Endothelial cell of umbilical vein (primary cell): ENCODE results near the gene KLHL21. TPM values are rescaled to one million over a fixed set of nuclear protein-coding genes. Genes with fewer than 3 reads are reported as not detected.

Source experiments
- BruUV-seq: library from RNA; stranded (reverse); fragments of 400-500 nt; replicated peaks from 2 replicates; lab custom pipeline; 2021; lab: Mats Ljungman, UMichigan
- CTCF ChIA-PET: fragments of 300-600, 350-600 bp; sonication (Branson Sonifier 250); formaldehyde crosslinking; loops from one replicate; lab custom pipeline; 2021; ENCODE audit warnings: antibody characterized with exemption, inconsistent platforms; lab: Charles Lee
- POLR2A ChIA-PET: fragments of 300-600, 350-600 bp; sonication (Branson Sonifier 250); formaldehyde crosslinking; loops from one replicate; lab custom pipeline; 2021; ENCODE audit warnings: antibody characterized with exemption, inconsistent platforms; lab: Charles Lee
- DNase-seq: peaks from one replicate; pipeline ENCODE4 v3.0.0-alpha.2; 2011; ENCODE audit warnings: low read depth, low spot score
- FAIRE-seq: peaks from 2 replicates; lab custom pipeline; 2011; peaks lifted over from hg19 to GRCh38; lab: Jason Lieb, UNC
- H2AFZ ChIP-seq: 2 replicates; pipeline ENCODE4 v1.6.0; 2012; ENCODE audit warnings: low read depth, low read length, control low read depth, inconsistent platforms
- H3K27ac ChIP-seq: 2 replicates; pipeline ENCODE4 v1.5.1; 2011; ENCODE audit warnings: low read depth, mild to moderate bottlenecking, control low read depth, low read length, moderate library complexity; ENCODE audit not compliant: insufficient read depth
- H3K27me3 ChIP-seq, 2 experiments: 2 replicates each; pipeline versions ENCODE4 v1.6.0 to v1.6.1; 2011; ENCODE audit warnings: low read length in 2 of 2, mixed read lengths in 1 of 2; ENCODE audit not compliant: control insufficient read depth in 2 of 2, insufficient read depth in 2 of 2
- H3K36me3 ChIP-seq, 2 experiments: 2 replicates in 1 of 2; 3 replicates in 1 of 2; pipeline ENCODE4 v1.5.1; 2011; ENCODE audit warnings: low read length in 2 of 2, mild to moderate bottlenecking in 1 of 2, moderate library complexity in 1 of 2; ENCODE audit not compliant: control insufficient read depth in 2 of 2, insufficient read depth in 2 of 2; ENCODE audit errors: extremely low read depth in 1 of 2
- H3K4me1 ChIP-seq: 3 replicates; pipeline ENCODE4 v1.5.1; 2011; ENCODE audit warnings: mild to moderate bottlenecking, low read length; ENCODE audit not compliant: control insufficient read depth, insufficient read depth; ENCODE audit errors: extremely low read depth
- H3K4me2 ChIP-seq: 2 replicates; pipeline ENCODE4 v1.6.1; 2011; ENCODE audit warnings: low read length, control low read depth, mixed read lengths; ENCODE audit not compliant: insufficient read depth
- H3K4me3 ChIP-seq, 3 experiments: fragments of 200-600 bp in 1 of 3; sonication (generic), shearing (Covaris generic) in 1 of 3; replicated peaks in 1 of 3; 2 replicates each; pipeline ENCODE4 v1.5.1; 2011 to 2016; ENCODE audit warnings: control low read depth in 3 of 3, low read length in 3 of 3, mild to moderate bottlenecking in 2 of 3, inconsistent platforms in 1 of 3, low read depth in 1 of 3, moderate library complexity in 1 of 3; ENCODE audit not compliant: insufficient read depth in 1 of 3
- H3K79me2 ChIP-seq: 2 replicates; pipeline ENCODE4 v1.6.0; 2012; ENCODE audit warnings: low read length, inconsistent platforms; ENCODE audit not compliant: control insufficient read depth, insufficient read depth
- H3K9ac ChIP-seq: replicated peaks from 2 replicates; pipeline ENCODE3; 2011; ENCODE audit warnings: low read length, control low read depth; ENCODE audit not compliant: insufficient read depth; ENCODE audit errors: extremely low read depth
- H3K9me1 ChIP-seq: replicated peaks from 3 replicates; pipeline ENCODE4 v1.6.0; 2011; ENCODE audit warnings: mild to moderate bottlenecking, low read length; ENCODE audit not compliant: control insufficient read depth, insufficient read depth; ENCODE audit errors: extremely low read depth
- H3K9me3 ChIP-seq: replicated peaks from 2 replicates; pipeline ENCODE4 v1.5.1; 2012; ENCODE audit warnings: low read length, inconsistent platforms; ENCODE audit not compliant: control insufficient read depth, insufficient read depth
- H4K20me1 ChIP-seq: replicated peaks from 2 replicates; pipeline ENCODE3; 2011; ENCODE audit warnings: mild to moderate bottlenecking, low read length; ENCODE audit not compliant: control insufficient read depth, insufficient read depth; ENCODE audit errors: extremely low read depth
- EZH2 ChIP-seq: IDR thresholded peaks from 2 replicates; pipeline ENCODE4 v1.6.1; 2012; ENCODE audit warnings: borderline replicate concordance, low read depth, mild to moderate bottlenecking, moderate library complexity, low read length, inconsistent platforms; ENCODE audit not compliant: severe bottlenecking
- FOS ChIP-seq: IDR thresholded peaks from 2 replicates; pipeline ENCODE4 v1.6.1; 2011; ENCODE audit warnings: mild to moderate bottlenecking, low read length, moderate library complexity, borderline replicate concordance; ENCODE audit not compliant: insufficient read depth
- JUN ChIP-seq: IDR thresholded peaks from 2 replicates; pipeline ENCODE4 v1.6.1; 2011; ENCODE audit warnings: borderline replicate concordance, low read depth; ENCODE audit not compliant: insufficient read length, insufficient read depth
- POLR2AphosphoS5 ChIP-seq: IDR thresholded peaks from 2 replicates; pipeline ENCODE4 v1.6.1; 2012; ENCODE audit warnings: low read depth, mild to moderate bottlenecking, control low read depth, low read length, moderate library complexity; ENCODE audit not compliant: insufficient read depth
- dilution Hi-C: fragments of 300-500 bp; cut with MboI; formaldehyde crosslinking; loops from one replicate; pipeline ENCODE4 v1.15.0; 2019; ENCODE audit warnings: low sequenced_read_pairs; ENCODE audit not compliant: extremely low pct_ligation_motif_present
- intact Hi-C: fragments of 100-400 bp; cut with micrococcal nuclease; formaldehyde crosslinking; loops from one replicate; pipeline ENCODE4 v1.10.0; 2022
- polyA plus RNA-seq, 4 experiments: library from polyadenylated mRNA; depleted of rRNA in 3 of 4; stranded (reverse) in 3 of 4; unstranded in 1 of 4; fragments of >200 nt; gene quantifications; 2 replicates each; pipeline versions ENCODE4 v1.2.1 to v1.2.3, GENCODE V29; 2011 to 2012; ENCODE audit warnings: missing spikeins in 1 of 4
- total RNA-seq: library from RNA; stranded (reverse); gene quantifications from 2 replicates; pipeline ENCODE4 v1.2.3, GENCODE V29; 2021
- TF ChIP-seq, protein P1 (sequence below): IDR thresholded peaks from 2 replicates; pipeline ENCODE4 v1.6.1; 2011; ENCODE audit not compliant: insufficient read depth, insufficient read length

Gene KLHL21
- total and polyA plus RNA-seq, 2 donors (not counting 3 experiments of a cell fraction or from before 2014, with no cell fraction given): 18.0 to 22.4 TPM

DNA sequence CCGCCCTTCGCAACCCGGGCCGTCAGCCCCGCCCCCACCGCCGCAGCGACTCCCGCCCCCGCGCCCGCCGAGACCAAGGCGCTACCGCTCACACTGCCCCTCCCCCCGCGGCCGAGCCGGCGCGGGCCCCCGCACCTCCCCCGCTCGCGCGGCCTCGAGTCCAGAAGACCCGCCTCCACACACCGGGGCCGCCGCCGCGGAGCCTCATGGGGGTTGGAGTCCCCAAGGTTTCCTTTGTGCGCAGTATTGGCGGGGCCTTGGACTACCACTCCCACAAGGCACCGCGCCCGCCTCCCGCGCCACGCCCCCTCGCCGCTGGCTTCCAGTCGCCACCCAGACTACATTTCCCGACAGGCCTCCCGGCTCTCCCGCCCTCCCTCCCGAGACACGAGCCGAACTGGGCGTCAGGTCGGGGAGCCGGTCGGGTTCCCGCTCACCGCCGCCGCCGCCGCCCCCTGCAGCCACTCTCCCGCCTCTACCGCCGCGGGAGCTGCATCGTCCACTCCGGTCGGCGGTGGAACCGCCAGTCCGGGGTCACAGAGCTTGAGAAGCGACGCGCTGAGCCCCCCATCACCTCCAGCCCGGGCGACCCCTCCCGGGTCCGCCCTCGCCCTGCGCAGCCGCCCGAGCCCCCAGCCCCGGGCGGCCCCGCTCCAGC, 10.8 kb upstream of the KLHL21 start, which contains the start of gene PHF13:
TSS of gene PHF13 (plus strand) at position 371 of the 658 bp plus-strand sequence. CDS start 336 bp downstream, outside the sequence.
- FAIRE-seq (peak; percentile 96), DNase-seq (peak; percentile 99)
- POLR2A ChIA-PET: interaction anchor here (1.2 kb wide), 1 partner anchor 12 kb away, joined by 6 read pairs; no protein-coding TSS in a partner anchor
- H3K9me1 ChIP-seq: no peaks in the 10 kb centered on the region
- peak within 1 kb of the TSS; percentile 64 for H3K9ac ChIP-seq
- TF ChIP-seq FOS (no peak), POLR2AphosphoS5 (peak; percentile 71), EZH2 (no peak)
- H3K9me3 ChIP-seq: no peaks in the 10 kb centered on the region
- peak within 1 kb of the TSS; percentile 79 for H2AFZ ChIP-seq
- H4K20me1 ChIP-seq: peaks cover 4% of the 10 kb centered on the region
- H3K4me1 ChIP-seq: peaks cover 5% of the 10 kb centered on the region
- intact Hi-C loops: loop anchor here (1.0 kb wide), 3 partner anchors 10 to 33 kb away; no protein-coding TSS in a partner anchor
- H3K36me3 ChIP-seq: no peaks in the 10 kb centered on the region
- H3K27ac ChIP-seq: peak within 1 kb of the TSS; percentile 32
- CTCF ChIA-PET: interaction anchor here (0.5 kb wide), 1 partner anchor 12 kb away, joined by 4 read pairs; no protein-coding TSS in a partner anchor
- dilution Hi-C loops: no loop called here
- H3K79me2 ChIP-seq: peaks cover 36% of the 10 kb centered on the region
- H3K4me2 ChIP-seq: peak within 1 kb of the TSS; percentile 49
- no TSS peak for BruUV-seq
- peak within 1 kb of the TSS; percentile 55 to 97 (median 93) for H3K4me3 ChIP-seq
- H3K27me3 ChIP-seq: no peaks in the 10 kb centered on the region

DNA sequence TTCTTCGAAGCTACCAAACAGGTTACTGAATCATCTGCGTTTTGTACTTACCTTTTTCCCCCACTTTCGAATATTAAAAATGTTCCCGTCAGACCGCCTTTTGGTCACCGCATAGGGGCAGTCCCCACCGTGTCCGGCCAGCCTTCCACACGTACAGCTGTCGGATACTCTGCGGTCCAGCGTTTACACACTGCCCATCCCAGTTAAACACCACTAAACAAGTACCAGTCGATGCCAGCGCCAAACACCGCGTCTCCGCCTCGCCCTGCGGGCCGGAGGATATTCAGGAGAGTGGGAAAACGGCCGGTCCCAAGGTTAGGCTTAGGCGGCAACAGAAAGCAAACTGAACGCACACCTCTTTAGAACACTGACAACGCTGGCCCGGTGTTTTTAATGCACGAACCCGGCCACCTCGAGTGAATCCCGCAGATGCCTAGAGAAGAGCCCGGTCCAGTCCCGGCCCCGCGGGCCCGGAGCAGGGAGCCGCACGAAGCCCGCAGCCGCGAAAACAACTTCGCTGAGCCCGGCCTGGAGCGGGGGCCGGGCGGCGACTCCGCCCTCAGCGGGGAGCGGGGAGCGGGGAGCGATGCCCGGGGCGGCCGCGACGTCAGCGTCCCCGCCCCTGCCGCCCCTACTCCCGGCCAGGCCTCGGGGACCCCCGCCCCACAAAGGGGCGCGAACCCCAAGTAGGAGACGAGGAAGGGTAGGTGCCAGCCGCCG, 10.1 kb upstream of the KLHL21 start:
- H3K79me2 ChIP-seq: peaks cover 31% of the 10 kb centered on the region
- ChIA-PET POLR2A (interaction anchor here (1.3 kb wide), 1 partner anchor 8 kb away, joined by 3 read pairs; no protein-coding TSS in a partner anchor), CTCF (interaction anchor here (0.9 to 1.3 kb wide), 3 partner anchors 9 to 31 kb away, joined by 3 to 4 read pairs (median 3); no protein-coding TSS in a partner anchor)
- no peaks in the 10 kb centered on the region for H3K9me1 ChIP-seq
- TSS peak; percentile 57 for BruUV-seq
- H3K4me2 ChIP-seq: peak overlapping the region; percentile 49
- DNase-seq: peak; percentile 68
- intact Hi-C loops (loop anchor here (1.0 kb wide), 3 partner anchors 10 to 32 kb away; no protein-coding TSS in a partner anchor), dilution Hi-C loops (no loop called here)
- FAIRE-seq: peak; percentile 83
- TF ChIP-seq POLR2AphosphoS5 (no peak), JUN (no peak)
- TF ChIP-seq, protein P1, sequence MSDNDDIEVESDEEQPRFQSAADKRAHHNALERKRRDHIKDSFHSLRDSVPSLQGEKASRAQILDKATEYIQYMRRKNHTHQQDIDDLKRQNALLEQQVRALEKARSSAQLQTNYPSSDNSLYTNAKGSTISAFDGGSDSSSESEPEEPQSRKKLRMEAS: no peak
- H3K4me3 ChIP-seq: peak overlapping the region; percentile 53 to 64 (median 56)
- H3K27ac ChIP-seq: peak overlapping the region; percentile 32
- peaks cover 5% of the 10 kb centered on the region for H3K4me1 ChIP-seq
- H3K9ac ChIP-seq: peak overlapping the region; percentile 50
- H3K36me3 ChIP-seq: no peaks in the 10 kb centered on the region
- no peaks in the 10 kb centered on the region for H3K27me3 ChIP-seq
- H3K9me3 ChIP-seq: no peaks in the 10 kb centered on the region
- H4K20me1 ChIP-seq: peaks cover 4% of the 10 kb centered on the region
- H2AFZ ChIP-seq: peak overlapping the region; percentile 56
